Adrenal gland (tissue), 5 donors: Measurements from ENCODE around the gene MOK.

Experiments
- CTCF ChIP-seq, 6 experiments: fragments of 450-650 bp in 4 of 6; fragments of 200-600 bp in 2 of 6; sonication (generic) in 1 of 6; IDR thresholded peaks; 1 replicate in 5 of 6; 2 replicates in 1 of 6; pipeline versions ENCODE4 v1.5.1 to v1.8.0; 2016 to 2021; ENCODE audit warnings: antibody characterized with exemption in 6 of 6, mild to moderate bottlenecking in 2 of 6, moderate library complexity in 1 of 6
- POLR2A ChIP-seq, 2 donors: fragments of 450-650 bp; IDR thresholded peaks; one replicate each; pipeline ENCODE4 v1.6.1; 2017; ENCODE audit warnings: antibody characterized with exemption in 2 of 2, mild to moderate bottlenecking in 2 of 2, moderate library complexity in 1 of 2
- donor health status: DM: no; HTN: no; CAD: no.

GRCh38 chr14:102338724-102339123 lies 33.8 kb upstream of the MOK start:
- TF ChIP-seq CTCF (IDR thresholded peaks at IDR 0.05) (no peak), POLR2A (IDR thresholded peaks at IDR 0.05) (no peak)
